Smooth muscle cell (in vitro differentiated cells): ENCODE data around the gene TCEAL1. TPM values are rescaled to one million over a fixed set of nuclear protein-coding genes. Genes with fewer than 3 reads are reported as not detected.
A peak's percentile ranks its signal among the peaks of the same experiment; 100 is the strongest.

Source experiments
- DNase-seq: peaks from one replicate; lab custom pipeline; 2025; ENCODE audit not compliant: unreplicated experiment; lab: John Stamatoyannopoulos, UW
- H2AFZ ChIP-seq: fragments of 200-600 bp; sonication (generic); 2 replicates; pipeline ENCODE4 v1.6.0; 2016; ENCODE audit warnings: antibody characterized with exemption, low read depth, mild to moderate bottlenecking
- H3F3A ChIP-seq: fragments of 200-600 bp; sonication (generic); 2 replicates; pipeline ENCODE4 v1.6.0; 2017; ENCODE audit warnings: antibody characterized with exemption, low read depth
- H3K27ac ChIP-seq: fragments of 200-600 bp; sonication (generic); 2 replicates; pipeline ENCODE4 v1.5.1; 2016; ENCODE audit warnings: low read depth, mild to moderate bottlenecking
- H3K27me3 ChIP-seq: fragments of 200-600 bp; sonication (generic); 2 replicates; pipeline ENCODE4 v1.6.1; 2016; ENCODE audit warnings: low read depth, mild to moderate bottlenecking
- H3K36me3 ChIP-seq: fragments of 200-600 bp; sonication (generic); 2 replicates; pipeline ENCODE4 v1.5.1; 2016; ENCODE audit warnings: low read depth
- H3K4me1 ChIP-seq: fragments of 200-600 bp; sonication (generic); 2 replicates; pipeline ENCODE4 v1.5.1; 2016; ENCODE audit warnings: low read depth
- H3K4me2 ChIP-seq: fragments of 200-600 bp; sonication (generic); 2 replicates; pipeline ENCODE4 v1.6.0; 2016; ENCODE audit warnings: mild to moderate bottlenecking
- H3K4me3 ChIP-seq: fragments of 200-600 bp; sonication (generic); 2 replicates; pipeline ENCODE4 v1.5.1; 2016; ENCODE audit warnings: mild to moderate bottlenecking
- H3K79me2 ChIP-seq: fragments of 200-600 bp; sonication (generic); 2 replicates; pipeline ENCODE4 v1.6.0; 2016; ENCODE audit warnings: low read depth, mild to moderate bottlenecking
- H3K9ac ChIP-seq: fragments of 200-600 bp; sonication (generic); 2 replicates; pipeline ENCODE4 v1.6.0; 2016; ENCODE audit warnings: low read depth
- H3K9me3 ChIP-seq: fragments of 200-600 bp; sonication (generic); replicated peaks from 2 replicates; pipeline ENCODE4 v1.5.1; 2016; ENCODE audit warnings: low read depth
- H4K20me1 ChIP-seq: fragments of 200-600 bp; sonication (generic); 2 replicates; pipeline ENCODE4 v1.6.0; 2016; ENCODE audit warnings: low read depth
- CTCF ChIP-seq: fragments of 200-600 bp; sonication (generic); IDR thresholded peaks from 2 replicates; pipeline ENCODE4 v1.5.1; 2017; ENCODE audit warnings: borderline replicate concordance, mild to moderate bottlenecking, antibody characterized with exemption; ENCODE audit not compliant: insufficient read depth, poor library complexity, severe bottlenecking
- WGBS: methylation state at CpG from one replicate; pipeline ENCODE4 v1.1.7; 2016; ENCODE audit warnings: low lambda C conversion rate; 5-methylcytosine and 5-hydroxymethylcytosine counted together
- polyA plus RNA-seq: library from polyadenylated mRNA; unstranded; fragments of >200 nt; fragmentation: Nextera tagmentation; extraction: Ambion mirVana; gene quantifications from 2 replicates; pipeline ENCODE4 v1.2.1, GENCODE V29; 2016
- total RNA-seq: library from RNA; depleted of rRNA; stranded (reverse); fragments of >200 nt; gene quantifications from 2 replicates; pipeline ENCODE4 v1.2.3, GENCODE V29; 2014

TCEAL1 gene
- total and polyA plus RNA-seq, 2 experiments from 2014 or later, result 16.7 to 22.1 TPM

GRCh38 chrX:103640401-103641155, 11.8 kb downstream of the TCEAL1 start:
- no peak overlapping the region for H3K4me3 ChIP-seq
- WGBS, result 67% methylated on average over 4 of the region's 4 CpGs
- DNase-seq, result no peak
- H2AFZ ChIP-seq, result no peak overlapping the region
- H3K36me3 ChIP-seq, result no peaks in the 10 kb centered on the region
- H3K9ac ChIP-seq, result no peak overlapping the region
- no peaks in the 10 kb centered on the region for H3K79me2 ChIP-seq
- H3K4me2 ChIP-seq, result no peak overlapping the region
- peaks cover 14% of the 10 kb centered on the region for H3K4me1 ChIP-seq
- TF ChIP-seq CTCF, result no peak
- no peaks in the 10 kb centered on the region for H3K27me3 ChIP-seq
- peaks cover 5% of the 10 kb centered on the region for H3F3A ChIP-seq
- peak overlapping the region; percentile 46 for H3K27ac ChIP-seq
- no peaks in the 10 kb centered on the region for H3K9me3 ChIP-seq
- no peaks in the 10 kb centered on the region for H4K20me1 ChIP-seq

DNA sequence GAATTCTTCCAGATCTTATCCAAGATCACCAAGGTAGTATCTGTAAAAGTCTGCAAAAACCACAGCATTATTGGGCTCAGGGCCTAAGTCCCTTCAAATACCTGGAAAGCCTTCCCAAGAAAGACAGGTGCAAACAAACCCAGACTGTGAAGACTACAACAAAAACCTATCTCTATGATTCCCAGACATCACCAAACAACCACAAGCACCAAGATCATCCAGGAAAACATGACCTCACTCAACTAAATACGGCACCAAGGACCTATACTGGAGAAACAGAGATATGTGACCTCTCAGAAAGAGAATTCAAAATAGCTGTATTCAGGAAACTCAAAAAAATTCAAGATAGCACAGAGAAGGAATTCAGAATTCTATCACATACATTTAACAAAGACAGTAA, 15.3 kb downstream of the TCEAL1 start:
- no peaks in the 10 kb centered on the region for H3K9me3 ChIP-seq
- 86% methylated on average over 1 of the region's 1 CpG for WGBS
- H3K79me2 ChIP-seq, result no peaks in the 10 kb centered on the region
- no peaks in the 10 kb centered on the region for H3K27me3 ChIP-seq
- H4K20me1 ChIP-seq, result no peaks in the 10 kb centered on the region
- H3F3A ChIP-seq, result peaks cover 5% of the 10 kb centered on the region
- H3K4me1 ChIP-seq, result peaks cover 3% of the 10 kb centered on the region
- no peak overlapping the region for H2AFZ ChIP-seq
- no peak for TF ChIP-seq CTCF
- H3K27ac ChIP-seq, result no peak overlapping the region
- H3K4me2 ChIP-seq, result no peak overlapping the region
- no peak for DNase-seq
- no peaks in the 10 kb centered on the region for H3K36me3 ChIP-seq
- no peak overlapping the region for H3K4me3 ChIP-seq
- no peak overlapping the region for H3K9ac ChIP-seq

GRCh38 chrX:103647630-103648029, 18.9 kb downstream of the TCEAL1 start:
- Histone ChIP-seq H2AFZ (no peak overlapping the region), H3K4me2 (no peak overlapping the region)

More at GRCh38 chrX:103647630-103648029, 18.9 kb downstream of the TCEAL1 start:
- no peak overlapping the region for H3K9ac ChIP-seq
- no peak overlapping the region for H3K27ac ChIP-seq
- H3K36me3 ChIP-seq, result no peaks in the 10 kb centered on the region
- H3K27me3 ChIP-seq, result no peaks in the 10 kb centered on the region
- no peaks in the 10 kb centered on the region for H3F3A ChIP-seq
- no peak overlapping the region for H3K4me3 ChIP-seq
- no peak for DNase-seq
- WGBS, result 87% methylated on average over 1 of the region's 1 CpG
- no peaks in the 10 kb centered on the region for H4K20me1 ChIP-seq
- no peaks in the 10 kb centered on the region for H3K4me1 ChIP-seq
- H3K79me2 ChIP-seq, result no peaks in the 10 kb centered on the region
- no peak for TF ChIP-seq CTCF
- H3K9me3 ChIP-seq, result no peaks in the 10 kb centered on the region
